ENCODE results near the gene NCAM1.

DNA sequence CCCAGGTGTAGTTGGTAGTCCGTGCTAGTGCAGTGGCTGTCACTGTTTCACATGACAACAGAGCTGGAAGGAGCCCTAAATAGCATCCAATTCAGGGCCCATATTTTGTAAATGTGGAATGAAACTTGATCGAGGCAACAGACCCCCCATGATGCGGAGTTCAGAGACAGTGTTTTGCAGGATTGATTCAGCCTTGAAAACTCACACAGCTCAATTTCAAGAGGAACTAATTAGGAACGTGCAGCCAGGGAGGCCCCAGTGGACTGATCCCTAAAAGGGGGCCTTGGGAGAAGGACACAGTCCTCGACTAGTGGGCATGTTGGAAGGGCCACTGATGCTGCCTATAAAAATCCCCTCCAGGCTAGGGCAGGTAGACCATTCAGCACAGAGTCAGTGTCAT, 292.2 kb downstream of the NCAM1 start:
- TF ChIP-seq EGR1 (IDR thresholded peaks at IDR 0.05) (no peak), REST (IDR thresholded peaks at IDR 0.05; ENCODE audit: low read depth) (no peak)

Data from Ishikawa (cell line).